H9 (cell line): ENCODE measurements around the gene FXYD2. TPM values are rescaled to one million over a fixed set of nuclear protein-coding genes. Genes with fewer than 3 reads are reported as not detected.

ENCODE experiments used
- DNase-seq: peaks from one replicate; pipeline ENCODE4 v3.0.0-alpha.2; 2017
- H2AFZ ChIP-seq: one replicate; pipeline ENCODE4 v1.6.1; 2013; ENCODE audit warnings: mild to moderate bottlenecking, low read length, control low read depth, moderate library complexity
- H2AK5ac ChIP-seq: 2 replicates; pipeline ENCODE4 v1.6.1; 2013; ENCODE audit warnings: low read length, control low read depth, mixed read lengths; ENCODE audit not compliant: insufficient read length
- H2BK120ac ChIP-seq: one replicate; pipeline ENCODE4 v1.6.1; 2013; ENCODE audit warnings: low read depth, mild to moderate bottlenecking, low read length, control low read depth, inconsistent platforms; ENCODE audit not compliant: poor library complexity, severe bottlenecking
- H2BK12ac ChIP-seq: 2 replicates; pipeline ENCODE4 v1.6.1; 2013; ENCODE audit warnings: low read length, control low read depth, mixed read lengths, low read depth; ENCODE audit not compliant: insufficient read length
- H2BK15ac ChIP-seq: 2 replicates; pipeline ENCODE4 v1.6.1; 2013; ENCODE audit warnings: low read depth, low read length, control low read depth
- H2BK20ac ChIP-seq: one replicate; pipeline ENCODE4 v1.6.1; 2013; ENCODE audit warnings: low read depth, mild to moderate bottlenecking, low read length, control low read depth, inconsistent platforms; ENCODE audit not compliant: poor library complexity, severe bottlenecking
- H2BK5ac ChIP-seq: 2 replicates; pipeline ENCODE4 v1.6.1; 2013; ENCODE audit warnings: low read length, control low read depth, mixed read lengths; ENCODE audit not compliant: insufficient read length
- H3K14ac ChIP-seq: 2 replicates; pipeline ENCODE4 v1.6.1; 2013; ENCODE audit warnings: low read length, control low read depth; ENCODE audit not compliant: insufficient read depth
- H3K18ac ChIP-seq: 2 replicates; pipeline ENCODE4 v1.6.1; 2013; ENCODE audit warnings: low read depth, mild to moderate bottlenecking, mixed read lengths, low read length, control low read depth; ENCODE audit not compliant: insufficient read length
- H3K23ac ChIP-seq: 2 replicates; pipeline ENCODE4 v1.6.1; 2013; ENCODE audit warnings: low read length, control low read depth, mixed read lengths, low read depth; ENCODE audit not compliant: insufficient read length
- H3K23me2 ChIP-seq: 2 replicates; pipeline ENCODE4 v1.6.1; 2013; ENCODE audit warnings: low read depth, mild to moderate bottlenecking, mixed read lengths, low read length, control low read depth; ENCODE audit not compliant: insufficient read length, poor library complexity, severe bottlenecking
- H3K27ac ChIP-seq: 2 replicates; pipeline ENCODE4 v1.5.1; 2013; ENCODE audit warnings: low read length, control low read depth, mixed read lengths, low read depth; ENCODE audit not compliant: insufficient read length
- H3K27me3 ChIP-seq: 2 replicates; pipeline ENCODE4 v1.6.1; 2013; ENCODE audit warnings: low read length, control low read depth, inconsistent platforms; ENCODE audit not compliant: insufficient read depth
- H3K4ac ChIP-seq: 2 replicates; pipeline ENCODE4 v1.6.1; 2013; ENCODE audit warnings: low read depth, mild to moderate bottlenecking, control low read depth, inconsistent platforms, low read length, moderate library complexity
- H3K4me1 ChIP-seq: 2 replicates; pipeline ENCODE4 v1.6.1; 2013; ENCODE audit warnings: low read length, control low read depth, inconsistent platforms; ENCODE audit not compliant: insufficient read depth
- H3K4me2 ChIP-seq: 2 replicates; pipeline ENCODE4 v1.6.1; 2013; ENCODE audit warnings: low read length, control low read depth, mixed read lengths; ENCODE audit not compliant: insufficient read length, insufficient read depth
- H3K56ac ChIP-seq: 2 replicates; pipeline ENCODE4 v1.6.1; 2013; ENCODE audit warnings: low read depth, mild to moderate bottlenecking, mixed read lengths, low read length, control low read depth; ENCODE audit not compliant: insufficient read length
- H3K79me1 ChIP-seq: 2 replicates; pipeline ENCODE4 v1.6.1; 2013; ENCODE audit warnings: low read depth, mild to moderate bottlenecking, moderate library complexity, low read length, control low read depth, inconsistent platforms; ENCODE audit not compliant: insufficient read depth, poor library complexity, severe bottlenecking
- H3K79me2 ChIP-seq: 2 replicates; pipeline ENCODE4 v1.6.1; 2013; ENCODE audit warnings: low read length, control low read depth, inconsistent platforms; ENCODE audit not compliant: insufficient read depth
- H3K9ac ChIP-seq: 2 replicates; pipeline ENCODE4 v1.6.1; 2013; ENCODE audit warnings: low read length, control low read depth, mixed read lengths; ENCODE audit not compliant: insufficient read length; ENCODE audit errors: extremely low read depth
- H3K9me3 ChIP-seq: one replicate; pipeline ENCODE4 v1.6.1; 2013; ENCODE audit warnings: low read depth, low read length, inconsistent platforms; ENCODE audit not compliant: control insufficient read depth
- H3T11ph ChIP-seq: one replicate; pipeline ENCODE4 v1.6.1; 2013; ENCODE audit warnings: mild to moderate bottlenecking, low read length, control low read depth, inconsistent platforms
- H4K20me1 ChIP-seq: one replicate; pipeline ENCODE4 v1.6.1; 2013; ENCODE audit not compliant: control insufficient read depth, insufficient read length, insufficient read depth
- H4K5ac ChIP-seq: 2 replicates; pipeline ENCODE4 v1.6.1; 2013; ENCODE audit warnings: low read depth, mild to moderate bottlenecking, mixed read lengths, low read length, control low read depth; ENCODE audit not compliant: insufficient read length
- H4K8ac ChIP-seq: replicated peaks from 2 replicates; pipeline ENCODE4 v1.6.1; 2013; ENCODE audit warnings: low read length, control low read depth, mixed read lengths, low read depth; ENCODE audit not compliant: insufficient read length
- H4K91ac ChIP-seq: 2 replicates; pipeline ENCODE4 v1.6.1; 2013; ENCODE audit warnings: low read depth, mild to moderate bottlenecking, moderate library complexity, mixed read lengths, low read length, control low read depth; ENCODE audit not compliant: insufficient read length
- H3K27ac Mint-ChIP-seq, 3 experiments: 2 replicates in 2 of 3; 3 replicates in 1 of 3; pipeline ENCODE4 v1.8.0; 2020 to 2021; ENCODE audit warnings: mixed read lengths in 3 of 3, mild to moderate bottlenecking in 1 of 3, moderate library complexity in 1 of 3
- H3K27me3 Mint-ChIP-seq: 2 replicates; pipeline ENCODE4 v1.8.0; 2021; ENCODE audit warnings: low read depth, mild to moderate bottlenecking, moderate library complexity, mixed read lengths
- H3K36me3 Mint-ChIP-seq, 3 experiments: 2 replicates in 2 of 3; 3 replicates in 1 of 3; pipeline ENCODE4 v1.8.0; 2020 to 2021; ENCODE audit warnings: low read depth in 3 of 3, mixed read lengths in 3 of 3; ENCODE audit not compliant: insufficient read depth in 1 of 3
- H3K4me1 Mint-ChIP-seq, 2 experiments: 2 replicates each; pipeline ENCODE4 v1.8.0; 2020; ENCODE audit warnings: mixed read lengths in 2 of 2
- H3K4me3 Mint-ChIP-seq, 2 experiments: 2 replicates in 1 of 2; 3 replicates in 1 of 2; pipeline ENCODE4 v1.8.0; 2020 to 2021; ENCODE audit warnings: mild to moderate bottlenecking in 2 of 2, mixed read lengths in 2 of 2, moderate library complexity in 1 of 2
- H3K9me3 Mint-ChIP-seq, 2 experiments: 2 replicates in 1 of 2; 3 replicates in 1 of 2; pipeline ENCODE4 v1.8.0; 2020; ENCODE audit warnings: mild to moderate bottlenecking in 2 of 2, mixed read lengths in 2 of 2, moderate library complexity in 1 of 2
- CTCF ChIP-seq: fragments of 200-600 bp; sonication (generic); conservative IDR thresholded peaks from 3 replicates; pipeline ENCODE4 v1.8.0; 2021; ENCODE audit warnings: antibody characterized with exemption, mild to moderate bottlenecking
- WGBS: extraction: QIAGEN DNeasy Blood & Tissue Kit; methylation state at CpG from one replicate; pipeline ENCODE4 v1.1.7; 2013; ENCODE audit warnings: missing lambda C conversion rate, low lambda C conversion rate, mixed read lengths; ENCODE audit not compliant: insufficient read length; ENCODE audit errors: extremely low coverage; 5-methylcytosine and 5-hydroxymethylcytosine counted together
- total RNA-seq: library from RNA; stranded (reverse); gene quantifications from 2 replicates; pipeline ENCODE4 v1.2.1, GENCODE V29; 2021

The FXYD2 gene
- total RNA-seq, 1 experiment from 2014 or later = 0.79 TPM

- no peak overlapping the region for H3K27ac Mint-ChIP-seq
- Histone ChIP-seq H3T11ph (no peak overlapping the region), H3K9ac (no peak overlapping the region), H2BK15ac (no peak overlapping the region), H2BK12ac (no peak overlapping the region), H2BK5ac (no peak overlapping the region), H4K20me1 (no peaks in the 10 kb centered on the region), H4K91ac (no peak overlapping the region), H3K27me3 (no peaks in the 10 kb centered on the region), H3K23me2 (no peaks in the 10 kb centered on the region), H3K9me3 (no peaks in the 10 kb centered on the region), H3K79me2 (no peaks in the 10 kb centered on the region), H3K14ac (no peak overlapping the region), H3K4me1 (peaks cover 4% of the 10 kb centered on the region; the same call in 1 of the 2 replicates), H3K56ac (no peak overlapping the region), H2AK5ac (no peak overlapping the region), H3K4me2 (no peak overlapping the region), H2BK20ac (no peak overlapping the region), H4K8ac (no peak overlapping the region), H3K4ac (no peak overlapping the region), H2AFZ (no peak overlapping the region), H3K79me1 (no peaks in the 10 kb centered on the region), H4K5ac (no peak overlapping the region), H3K27ac (no peak overlapping the region), H2BK120ac (no peak overlapping the region), H3K18ac (no peak overlapping the region), H3K23ac (no peak overlapping the region)
- no peak overlapping the region for H3K4me3 Mint-ChIP-seq
- no peak for TF ChIP-seq CTCF
- 0 out of 7 replicates have a peak, but pooled peaks cover 0 to 3% (median 0%) of the 10 kb centered on the region in 3 experiments for H3K36me3 Mint-ChIP-seq
- DNase-seq = no peak
- H3K4me1 Mint-ChIP-seq = peaks cover 29 to 55% of the 10 kb centered on the region in 2 experiments
- H3K27me3 Mint-ChIP-seq = peaks cover 25% of the 10 kb centered on the region
- H3K9me3 Mint-ChIP-seq = no peaks in the 10 kb centered on the region
- WGBS = no CpG with 5 or more reads among the region's 17 CpGs
Observed at GRCh38 chr11:117868815-117869561, 44.4 kb upstream of the FXYD2 start.
